H9 (cell line): Measurements from ENCODE around the gene TMSB4X. TPM values are rescaled to one million over a fixed set of nuclear protein-coding genes. Genes with fewer than 3 reads are reported as not detected.
"Not testable (repeated sequence)": the region's sequence is repeated elsewhere in the genome, so short reads cannot be mapped to it uniquely, and the experiment has no call there.

Experiments
- DNase-seq: peaks from one replicate; pipeline ENCODE4 v3.0.0-alpha.2; 2017
- H2AFZ ChIP-seq: one replicate; pipeline ENCODE4 v1.6.1; 2013; ENCODE audit warnings: mild to moderate bottlenecking, low read length, control low read depth, moderate library complexity
- H2AK5ac ChIP-seq: 2 replicates; pipeline ENCODE4 v1.6.1; 2013; ENCODE audit warnings: low read length, control low read depth, mixed read lengths; ENCODE audit not compliant: insufficient read length
- H2BK120ac ChIP-seq: one replicate; pipeline ENCODE4 v1.6.1; 2013; ENCODE audit warnings: low read depth, mild to moderate bottlenecking, low read length, control low read depth, inconsistent platforms; ENCODE audit not compliant: poor library complexity, severe bottlenecking
- H2BK12ac ChIP-seq: 2 replicates; pipeline ENCODE4 v1.6.1; 2013; ENCODE audit warnings: low read length, control low read depth, mixed read lengths, low read depth; ENCODE audit not compliant: insufficient read length
- H2BK15ac ChIP-seq: 2 replicates; pipeline ENCODE4 v1.6.1; 2013; ENCODE audit warnings: low read depth, low read length, control low read depth
- H2BK20ac ChIP-seq: one replicate; pipeline ENCODE4 v1.6.1; 2013; ENCODE audit warnings: low read depth, mild to moderate bottlenecking, low read length, control low read depth, inconsistent platforms; ENCODE audit not compliant: poor library complexity, severe bottlenecking
- H2BK5ac ChIP-seq: 2 replicates; pipeline ENCODE4 v1.6.1; 2013; ENCODE audit warnings: low read length, control low read depth, mixed read lengths; ENCODE audit not compliant: insufficient read length
- H3K14ac ChIP-seq: 2 replicates; pipeline ENCODE4 v1.6.1; 2013; ENCODE audit warnings: low read length, control low read depth; ENCODE audit not compliant: insufficient read depth
- H3K18ac ChIP-seq: 2 replicates; pipeline ENCODE4 v1.6.1; 2013; ENCODE audit warnings: low read depth, mild to moderate bottlenecking, mixed read lengths, low read length, control low read depth; ENCODE audit not compliant: insufficient read length
- H3K23ac ChIP-seq: 2 replicates; pipeline ENCODE4 v1.6.1; 2013; ENCODE audit warnings: low read length, control low read depth, mixed read lengths, low read depth; ENCODE audit not compliant: insufficient read length
- H3K23me2 ChIP-seq: 2 replicates; pipeline ENCODE4 v1.6.1; 2013; ENCODE audit warnings: low read depth, mild to moderate bottlenecking, mixed read lengths, low read length, control low read depth; ENCODE audit not compliant: insufficient read length, poor library complexity, severe bottlenecking
- H3K27ac ChIP-seq: 2 replicates; pipeline ENCODE4 v1.5.1; 2013; ENCODE audit warnings: low read length, control low read depth, mixed read lengths, low read depth; ENCODE audit not compliant: insufficient read length
- H3K27me3 ChIP-seq: 2 replicates; pipeline ENCODE4 v1.6.1; 2013; ENCODE audit warnings: low read length, control low read depth, inconsistent platforms; ENCODE audit not compliant: insufficient read depth
- H3K4ac ChIP-seq: 2 replicates; pipeline ENCODE4 v1.6.1; 2013; ENCODE audit warnings: low read depth, mild to moderate bottlenecking, control low read depth, inconsistent platforms, low read length, moderate library complexity
- H3K4me1 ChIP-seq: 2 replicates; pipeline ENCODE4 v1.6.1; 2013; ENCODE audit warnings: low read length, control low read depth, inconsistent platforms; ENCODE audit not compliant: insufficient read depth
- H3K4me2 ChIP-seq: 2 replicates; pipeline ENCODE4 v1.6.1; 2013; ENCODE audit warnings: low read length, control low read depth, mixed read lengths; ENCODE audit not compliant: insufficient read length, insufficient read depth
- H3K56ac ChIP-seq: 2 replicates; pipeline ENCODE4 v1.6.1; 2013; ENCODE audit warnings: low read depth, mild to moderate bottlenecking, mixed read lengths, low read length, control low read depth; ENCODE audit not compliant: insufficient read length
- H3K79me1 ChIP-seq: 2 replicates; pipeline ENCODE4 v1.6.1; 2013; ENCODE audit warnings: low read depth, mild to moderate bottlenecking, moderate library complexity, low read length, control low read depth, inconsistent platforms; ENCODE audit not compliant: insufficient read depth, poor library complexity, severe bottlenecking
- H3K79me2 ChIP-seq: 2 replicates; pipeline ENCODE4 v1.6.1; 2013; ENCODE audit warnings: low read length, control low read depth, inconsistent platforms; ENCODE audit not compliant: insufficient read depth
- H3K9ac ChIP-seq: 2 replicates; pipeline ENCODE4 v1.6.1; 2013; ENCODE audit warnings: low read length, control low read depth, mixed read lengths; ENCODE audit not compliant: insufficient read length; ENCODE audit errors: extremely low read depth
- H3K9me3 ChIP-seq: one replicate; pipeline ENCODE4 v1.6.1; 2013; ENCODE audit warnings: low read depth, low read length, inconsistent platforms; ENCODE audit not compliant: control insufficient read depth
- H3T11ph ChIP-seq: one replicate; pipeline ENCODE4 v1.6.1; 2013; ENCODE audit warnings: mild to moderate bottlenecking, low read length, control low read depth, inconsistent platforms
- H4K20me1 ChIP-seq: one replicate; pipeline ENCODE4 v1.6.1; 2013; ENCODE audit not compliant: control insufficient read depth, insufficient read length, insufficient read depth
- H4K5ac ChIP-seq: 2 replicates; pipeline ENCODE4 v1.6.1; 2013; ENCODE audit warnings: low read depth, mild to moderate bottlenecking, mixed read lengths, low read length, control low read depth; ENCODE audit not compliant: insufficient read length
- H4K8ac ChIP-seq: replicated peaks from 2 replicates; pipeline ENCODE4 v1.6.1; 2013; ENCODE audit warnings: low read length, control low read depth, mixed read lengths, low read depth; ENCODE audit not compliant: insufficient read length
- H4K91ac ChIP-seq: 2 replicates; pipeline ENCODE4 v1.6.1; 2013; ENCODE audit warnings: low read depth, mild to moderate bottlenecking, moderate library complexity, mixed read lengths, low read length, control low read depth; ENCODE audit not compliant: insufficient read length
- H3K27ac Mint-ChIP-seq, 3 experiments: 2 replicates in 2 of 3; 3 replicates in 1 of 3; pipeline ENCODE4 v1.8.0; 2020 to 2021; ENCODE audit warnings: mixed read lengths in 3 of 3, mild to moderate bottlenecking in 1 of 3, moderate library complexity in 1 of 3
- H3K27me3 Mint-ChIP-seq: 2 replicates; pipeline ENCODE4 v1.8.0; 2021; ENCODE audit warnings: low read depth, mild to moderate bottlenecking, moderate library complexity, mixed read lengths
- H3K36me3 Mint-ChIP-seq, 3 experiments: 2 replicates in 2 of 3; 3 replicates in 1 of 3; pipeline ENCODE4 v1.8.0; 2020 to 2021; ENCODE audit warnings: low read depth in 3 of 3, mixed read lengths in 3 of 3; ENCODE audit not compliant: insufficient read depth in 1 of 3
- H3K4me1 Mint-ChIP-seq, 2 experiments: 2 replicates each; pipeline ENCODE4 v1.8.0; 2020; ENCODE audit warnings: mixed read lengths in 2 of 2
- H3K4me3 Mint-ChIP-seq, 2 experiments: 2 replicates in 1 of 2; 3 replicates in 1 of 2; pipeline ENCODE4 v1.8.0; 2020 to 2021; ENCODE audit warnings: mild to moderate bottlenecking in 2 of 2, mixed read lengths in 2 of 2, moderate library complexity in 1 of 2
- H3K9me3 Mint-ChIP-seq, 2 experiments: 2 replicates in 1 of 2; 3 replicates in 1 of 2; pipeline ENCODE4 v1.8.0; 2020; ENCODE audit warnings: mild to moderate bottlenecking in 2 of 2, mixed read lengths in 2 of 2, moderate library complexity in 1 of 2
- WGBS: extraction: QIAGEN DNeasy Blood & Tissue Kit; methylation state at CpG from one replicate; pipeline ENCODE4 v1.1.7; 2013; ENCODE audit warnings: missing lambda C conversion rate, low lambda C conversion rate, mixed read lengths; ENCODE audit not compliant: insufficient read length; ENCODE audit errors: extremely low coverage; 5-methylcytosine and 5-hydroxymethylcytosine counted together
- total RNA-seq: library from RNA; stranded (reverse); gene quantifications from 2 replicates; pipeline ENCODE4 v1.2.1, GENCODE V29; 2021

The TMSB4X gene
- total RNA-seq, 1 experiment from 2014 or later, result 2,733 TPM

DNA sequence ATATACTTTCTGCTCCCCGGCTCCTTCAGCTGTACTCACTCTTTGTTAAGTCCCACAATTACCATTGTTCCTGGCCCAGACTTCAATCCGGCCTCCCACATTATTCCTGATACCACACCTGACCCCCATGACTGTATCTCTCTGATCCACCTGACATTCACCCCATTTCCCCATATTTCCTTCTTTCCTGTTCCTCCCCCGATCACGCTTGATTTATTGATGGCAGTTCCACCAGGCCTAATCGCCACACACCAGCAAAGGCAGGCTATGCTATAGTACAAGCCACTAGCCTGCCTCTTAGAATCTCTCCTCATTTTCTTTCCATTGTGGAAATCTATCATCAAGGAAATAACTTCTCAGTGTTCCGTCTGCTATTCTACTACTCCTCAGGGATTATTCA lies 31.3 kb upstream of the TMSB4X start:
- Mint-ChIP-seq H3K36me3 (peaks cover 31 to 41% (median 39%) of the 10 kb centered on the region in 3 experiments), H3K9me3 (peaks cover 62 to 77% of the 10 kb centered on the region in 2 experiments), H3K4me1 (peaks cover 24 to 27% of the 10 kb centered on the region in 2 experiments)
- not testable (repeated sequence) for H3K4ac ChIP-seq, H4K8ac ChIP-seq, H3K79me2 ChIP-seq, H2AFZ ChIP-seq, H3K14ac ChIP-seq, H3K56ac ChIP-seq, H4K91ac ChIP-seq, H4K20me1 ChIP-seq, H3K4me1 ChIP-seq, H3K79me1 ChIP-seq, DNase-seq, H3K27me3 Mint-ChIP-seq, H3K23ac ChIP-seq, H3T11ph ChIP-seq, H2AK5ac ChIP-seq, H2BK20ac ChIP-seq, H3K27ac Mint-ChIP-seq, H3K4me2 ChIP-seq, H3K9me3 ChIP-seq, H3K9ac ChIP-seq, H2BK5ac ChIP-seq, H3K23me2 ChIP-seq, H2BK15ac ChIP-seq, H4K5ac ChIP-seq, H3K27me3 ChIP-seq, H3K18ac ChIP-seq, H2BK12ac ChIP-seq, H3K4me3 Mint-ChIP-seq, H3K27ac ChIP-seq, H2BK120ac ChIP-seq
- no CpG with 5 or more reads among the region's 6 CpGs for WGBS

DNA sequence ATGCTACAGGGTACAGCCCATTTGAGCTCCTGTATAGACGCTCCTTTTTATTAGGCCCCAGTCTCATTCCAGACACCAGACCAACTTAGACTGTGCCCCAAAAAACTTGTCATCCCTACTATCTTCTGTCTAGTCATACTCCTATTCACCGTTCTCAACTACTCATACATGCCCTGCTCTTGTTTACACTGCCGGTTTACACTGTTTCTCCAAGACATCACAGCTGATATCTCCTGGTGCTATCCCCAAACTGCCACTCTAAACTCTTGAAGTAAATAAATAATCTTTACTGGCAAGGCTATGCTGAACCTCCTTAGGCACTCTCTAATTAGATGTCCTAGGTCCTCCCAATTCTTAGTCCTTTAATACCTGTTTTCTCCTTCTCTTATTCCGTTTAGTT lies 30.5 kb upstream of the TMSB4X start:
- H2BK120ac ChIP-seq, H3K4ac ChIP-seq, H2BK20ac ChIP-seq, H3K14ac ChIP-seq, H2AK5ac ChIP-seq, H3K27ac Mint-ChIP-seq, H4K91ac ChIP-seq, H3T11ph ChIP-seq, H2AFZ ChIP-seq, H4K8ac ChIP-seq, H3K27me3 Mint-ChIP-seq, H4K20me1 ChIP-seq, H3K18ac ChIP-seq, H3K27ac ChIP-seq, H3K27me3 ChIP-seq, H3K56ac ChIP-seq, H3K4me2 ChIP-seq, H3K9me3 ChIP-seq, H2BK5ac ChIP-seq, H3K4me3 Mint-ChIP-seq, H3K79me1 ChIP-seq, H3K4me1 ChIP-seq, H2BK12ac ChIP-seq, H3K9ac ChIP-seq, DNase-seq, H3K23me2 ChIP-seq, H4K5ac ChIP-seq, H3K79me2 ChIP-seq, H3K23ac ChIP-seq, H2BK15ac ChIP-seq: not testable (repeated sequence)
- WGBS, result no CpG with 5 or more reads among the region's 4 CpGs
- Mint-ChIP-seq H3K36me3 (peaks cover 31 to 35% (median 35%) of the 10 kb centered on the region in 3 experiments), H3K9me3 (peaks cover 65 to 76% of the 10 kb centered on the region in 2 experiments), H3K4me1 (peaks cover 24 to 30% of the 10 kb centered on the region in 2 experiments)
